NCI-H524 (cell line): ENCODE results near the gene TBX2.

ENCODE experiments used
- DNase-seq, 2 experiments: peaks; one replicate each; lab custom pipeline; 2025; lab: John Stamatoyannopoulos, UW

The TBX2 gene

GRCh38 chr17:61454381-61455323 lies 55.0 kb downstream of the TBX2 start:
- DNase-seq, result no peak

- DNase-seq, result no peak
Observed at GRCh38 chr17:61455324-61456060, 55.8 kb downstream of the TBX2 start.

- DNase-seq, result no peak
Observed at GRCh38 chr17:61456061-61456681, 56.5 kb downstream of the TBX2 start.

- DNase-seq, result no peak
Observed at GRCh38 chr17:61456688-61457225, 57.1 kb downstream of the TBX2 start.

GRCh38 chr17:61457226-61457983 lies 57.8 kb downstream of the TBX2 start:
- DNase-seq, result no peak

GRCh38 chr17:61458000-61458399 lies 58.4 kb downstream of the TBX2 start:
- no peak for DNase-seq

GRCh38 chr17:61458421-61459141 lies 58.9 kb downstream of the TBX2 start:
- no peak for DNase-seq
